ENCODE data around the gene CD52.

Gene CD52

DNA sequence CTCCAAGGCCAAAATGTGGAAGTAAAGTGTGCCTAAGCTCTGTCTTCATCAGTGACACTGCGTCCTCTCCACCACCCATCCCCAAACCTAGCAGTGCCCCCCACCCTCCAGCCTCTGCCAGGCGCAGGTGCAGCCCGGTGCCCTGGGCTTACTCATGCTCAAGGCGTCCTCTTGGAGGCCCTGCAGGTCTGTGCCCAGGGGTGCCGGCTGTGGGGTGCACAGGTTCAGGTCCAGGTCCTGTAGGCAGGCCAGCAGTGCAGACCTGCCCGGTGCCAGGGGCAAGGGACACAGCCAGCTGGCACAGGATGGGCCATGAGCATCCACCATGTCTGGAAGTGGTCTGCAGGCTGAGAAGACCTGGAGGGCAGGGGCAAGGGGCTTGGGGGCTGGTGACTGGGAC lies 49.7 kb downstream of the CD52 start:
- DNase-seq = no peak
- in situ Hi-C loops (cut with MboI; ENCODE audit: low pct_unique_long_range_greater_than_20kb, low sequenced_read_pairs) = no loop called here

- in situ Hi-C loops (cut with MboI; ENCODE audit: low pct_unique_long_range_greater_than_20kb, low sequenced_read_pairs) = no loop called here
- no peak for DNase-seq
Measured at GRCh38 chr1:26368006-26368405, 50.2 kb downstream of the CD52 start.

GRCh38 chr1:26368486-26368885 lies 50.7 kb downstream of the CD52 start:
- DNase-seq = no peak
- in situ Hi-C loops (cut with MboI; ENCODE audit: low pct_unique_long_range_greater_than_20kb, low sequenced_read_pairs) = no loop called here
